ENCODE results near the gene CAST.

CAST gene

GRCh38 chr5:96702503-96703383 is 40.6 kb downstream of the CAST start:
- ChIA-PET POLR2A (interaction anchor here (0.6 to 2.9 kb wide), 8 partner anchors 11 to 227 kb away, joined by 3 to 21 read pairs (median 4); partner anchors contain the start of genes CAST and ERAP1), CTCF (interaction anchor here (1.0 to 2.1 kb wide), 5 partner anchors 12 to 88 kb away, joined by 3 to 6 read pairs (median 4); no protein-coding TSS in a partner anchor)
- H3K4me3 ChIP-seq (ENCODE audit: low read depth, low read length) = peak overlapping the region; percentile 64
- peak overlapping the region; percentile 63 for H3K27ac ChIP-seq (ENCODE audit: extremely low read depth, low read depth, low read length)
- no peaks in the 10 kb centered on the region for H3K9me3 ChIP-seq (ENCODE audit: control insufficient read depth, insufficient read depth, low read depth, low read length)
- H3K36me3 ChIP-seq (ENCODE audit: control insufficient read depth in 2 of 2, insufficient read depth in 1 of 2, low read length in 2 of 2) = no peaks in the 10 kb centered on the region
- H3K4me1 ChIP-seq (ENCODE audit: control insufficient read depth, insufficient read depth, low read length) = peaks cover 7% of the 10 kb centered on the region
- peak; percentile 89 for TF ChIP-seq SP2 (tag by site-specific recombination; IDR thresholded peaks at IDR 0.05)
- peak; percentile 58 for TF ChIP-seq PRDM10 (tag by site-specific recombination; IDR thresholded peaks at IDR 0.05)
- TF ChIP-seq ZNF530 (tag by site-specific recombination; IDR thresholded peaks at IDR 0.05; ENCODE audit: low read depth) = no peak
- peak; percentile 89 for TF ChIP-seq GLIS1 (tag by site-specific recombination; IDR thresholded peaks at IDR 0.05)
- TF ChIP-seq ZBTB6 (tag by site-specific recombination; IDR thresholded peaks at IDR 0.05) = no peak; the same call in 1 of the 2 replicates
- TF ChIP-seq ZNF777 (tag by site-specific recombination; IDR thresholded peaks at IDR 0.05; ENCODE audit: borderline replicate concordance) = 0 out of 2 replicates have a peak, but pooled peaks have one; percentile 8
- 0 out of 2 replicates have a peak, but pooled peaks have one; percentile 30 for TF ChIP-seq KLF17 (tag by site-specific recombination; IDR thresholded peaks at IDR 0.05)
- no peak for TF ChIP-seq ZBTB10 (tag by site-specific recombination; IDR thresholded peaks at IDR 0.05)
- peak; percentile 94; the same call in 1 of the 2 replicates for TF ChIP-seq ZFP37 (tag by site-specific recombination; IDR thresholded peaks at IDR 0.05)
- peak; percentile 8; the same call in 1 of the 2 replicates for TF ChIP-seq SCRT2 (tag by site-specific recombination; IDR thresholded peaks at IDR 0.05)
- TF ChIP-seq ZNF37A (tag by site-specific recombination; IDR thresholded peaks at IDR 0.05) = no peak
- TF ChIP-seq ZNF324 (tag by site-specific recombination; IDR thresholded peaks at IDR 0.05) = peak; percentile 52
- TF ChIP-seq ZNF654 (tag by site-specific recombination; IDR thresholded peaks at IDR 0.05; ENCODE audit: low read depth) = no peak
- TF ChIP-seq ZBTB8A (tag by site-specific recombination; IDR thresholded peaks at IDR 0.05) = peak; percentile 90
- peak; percentile 90 for TF ChIP-seq GLIS2 (tag by site-specific recombination; IDR thresholded peaks at IDR 0.05)
- peak; percentile 68; the same call in 1 of the 2 replicates for TF ChIP-seq ZNF600 (tag by site-specific recombination; IDR thresholded peaks at IDR 0.05)
- TF ChIP-seq ZNF76 (tag by site-specific recombination; IDR thresholded peaks at IDR 0.05; ENCODE audit: borderline replicate concordance, low read depth) = no peak
- peak; percentile 80 for TF ChIP-seq KLF1 (tag by site-specific recombination; IDR thresholded peaks at IDR 0.05)
- peak; percentile 68 for TF ChIP-seq ZNF341 (tag by site-specific recombination; IDR thresholded peaks at IDR 0.05; ENCODE audit: low read depth)
- peak; percentile 10; the same call in 1 of the 2 replicates for TF ChIP-seq MEIS1 (CRISPR knock-in tag; IDR thresholded peaks at IDR 0.05; ENCODE audit: borderline replicate concordance)
- no peak for TF ChIP-seq YY2 (tag by site-specific recombination; IDR thresholded peaks at IDR 0.05)
- 0 out of 2 replicates have a peak, but pooled peaks have one; percentile 48 for TF ChIP-seq ZNF843 (tag by site-specific recombination; IDR thresholded peaks at IDR 0.05)
- peak; percentile 37; the same call in 1 of the 2 replicates for TF ChIP-seq KLF8 (tag by site-specific recombination; IDR thresholded peaks at IDR 0.05)
- peak; percentile 69 for TF ChIP-seq ZNF629 (tag by site-specific recombination; IDR thresholded peaks at IDR 0.05)
- no peak for TF ChIP-seq ZNF791 (tag by site-specific recombination; IDR thresholded peaks at IDR 0.05)

Data from HEK293 (cell line).